GM23248 (cell line): ENCODE measurements around the gene NYAP2. TPM values are rescaled to one million over a fixed set of nuclear protein-coding genes. Genes with fewer than 3 reads are reported as not detected.

ENCODE experiments used
- DNase-seq: peaks from one replicate; pipeline ENCODE4 v3.0.0-alpha.2; 2015
- H2AFZ ChIP-seq: fragments of 200-600 bp; sonication (generic); 2 replicates; pipeline ENCODE4 v1.6.1; 2016; ENCODE audit warnings: antibody characterized with exemption
- H3F3A ChIP-seq: fragments of 200-600 bp; sonication (generic); 2 replicates; pipeline ENCODE4 v1.6.1; 2016; ENCODE audit warnings: mild to moderate bottlenecking, antibody characterized with exemption, mixed run types; ENCODE audit not compliant: insufficient read depth
- H3K27ac ChIP-seq: fragments of 200-600 bp; sonication (generic); 2 replicates; pipeline ENCODE4 v1.5.1; 2016; ENCODE audit warnings: mild to moderate bottlenecking
- H3K27me3 ChIP-seq: fragments of 200-600 bp; sonication (generic); replicated peaks from 2 replicates; pipeline ENCODE4 v1.6.1; 2016; ENCODE audit warnings: mild to moderate bottlenecking; ENCODE audit not compliant: insufficient read depth
- H3K36me3 ChIP-seq: fragments of 200-600 bp; sonication (generic); 2 replicates; pipeline ENCODE4 v1.6.1; 2016; ENCODE audit warnings: low read depth, mild to moderate bottlenecking
- H3K4me1 ChIP-seq: fragments of 200-600 bp; sonication (generic); 2 replicates; pipeline ENCODE4 v1.6.1; 2016; ENCODE audit warnings: mild to moderate bottlenecking; ENCODE audit not compliant: insufficient read depth
- H3K4me2 ChIP-seq: fragments of 200-600 bp; sonication (generic); one replicate; pipeline ENCODE4 v1.6.1; 2016; ENCODE audit warnings: mild to moderate bottlenecking; ENCODE audit not compliant: unreplicated experiment
- H3K4me3 ChIP-seq: fragments of 200-600 bp; sonication (generic); 2 replicates; pipeline ENCODE4 v1.5.1; 2016; ENCODE audit warnings: mild to moderate bottlenecking
- H3K79me2 ChIP-seq: fragments of 200-600 bp; sonication (generic); 2 replicates; pipeline ENCODE4 v1.6.1; 2016; ENCODE audit warnings: mild to moderate bottlenecking; ENCODE audit not compliant: insufficient read depth
- H3K9ac ChIP-seq: fragments of 200-600 bp; sonication (generic); 2 replicates; pipeline ENCODE4 v1.6.1; 2016; ENCODE audit warnings: mild to moderate bottlenecking
- H3K9me2 ChIP-seq: fragments of 200-600 bp; sonication (generic); 2 replicates; pipeline ENCODE4 v1.6.1; 2016; ENCODE audit warnings: mixed run types, mild to moderate bottlenecking, moderate library complexity; ENCODE audit not compliant: insufficient read depth
- H3K9me3 ChIP-seq: fragments of 200-600 bp; sonication (generic); one replicate; pipeline ENCODE4 v1.6.1; 2017; ENCODE audit warnings: low read depth
- H4K20me1 ChIP-seq: fragments of 200-600 bp; sonication (generic); 2 replicates; pipeline ENCODE4 v1.6.0; 2016; ENCODE audit not compliant: insufficient read depth
- EZH2 ChIP-seq: fragments of 200-600 bp; sonication (generic); IDR thresholded peaks from 2 replicates; pipeline ENCODE4 v1.6.1; 2018; ENCODE audit warnings: antibody characterized with exemption, mild to moderate bottlenecking; ENCODE audit not compliant: insufficient read depth, poor library complexity, severe bottlenecking
- EZH2phosphoT487 ChIP-seq: fragments of 200-600 bp; sonication (generic); IDR thresholded peaks from 2 replicates; pipeline ENCODE4 v1.6.1; 2018; ENCODE audit warnings: antibody characterized with exemption, moderate library complexity, mild to moderate bottlenecking, low read depth; ENCODE audit not compliant: insufficient read depth
- WGBS, 2 experiments: methylation state at CpG; one replicate each; pipeline ENCODE4 v1.1.6; 2015 to 2017; ENCODE audit warnings: low lambda C conversion rate in 2 of 2, low coverage in 1 of 2; ENCODE audit errors: missing lambda C conversion rate in 2 of 2; 5-methylcytosine and 5-hydroxymethylcytosine counted together
- in situ Hi-C: fragments of 300-500 bp; cut with MboI; formaldehyde crosslinking; loops from 2 replicates; pipeline ENCODE4 v1.15.0; 2020
- polyA plus RNA-seq: library from polyadenylated mRNA; unstranded; fragments of >200 nt; fragmentation: Nextera tagmentation; extraction: Ambion mirVana; gene quantifications from 2 replicates; pipeline ENCODE4 v1.2.1, GENCODE V29; 2016
- total RNA-seq: library from RNA; depleted of rRNA; stranded (reverse); fragments of >200 nt; shearing (Covaris generic); gene quantifications from 2 replicates; pipeline ENCODE4 v1.2.3, GENCODE V29; 2014

NYAP2 gene
- total and polyA plus RNA-seq, 2 experiments from 2014 or later = not detected

DNA sequence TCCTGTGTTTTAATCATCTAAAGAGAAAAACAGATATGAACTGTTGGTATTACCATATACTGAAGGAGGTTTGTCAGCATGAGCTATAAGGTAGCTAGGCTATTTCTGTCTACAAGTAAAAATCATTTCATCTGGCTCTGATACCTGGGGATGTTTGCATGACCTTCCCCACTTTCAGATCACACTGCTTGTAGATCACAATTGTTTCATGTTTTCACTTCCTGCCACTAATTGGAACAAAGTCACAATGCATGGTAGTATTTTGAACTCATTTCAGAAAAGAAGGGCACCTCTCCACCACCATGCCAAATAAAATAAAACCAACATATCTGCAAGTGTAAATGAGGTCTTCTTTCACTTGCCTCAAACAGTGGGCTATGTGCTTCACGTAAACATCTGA lies 37.8 kb downstream of the NYAP2 start:
- H3K4me3 ChIP-seq = no peak overlapping the region
- in situ Hi-C loops = no loop called here
- no peaks in the 10 kb centered on the region for H3K4me1 ChIP-seq
- H3K27me3 ChIP-seq = no peaks in the 10 kb centered on the region
- no peaks in the 10 kb centered on the region for H4K20me1 ChIP-seq
- no peak overlapping the region for H3K9ac ChIP-seq
- no peaks in the 10 kb centered on the region for H3K9me2 ChIP-seq
- no peaks in the 10 kb centered on the region for H3K9me3 ChIP-seq
- H2AFZ ChIP-seq = no peak overlapping the region
- no peaks in the 10 kb centered on the region for H3F3A ChIP-seq
- no peak for DNase-seq
- TF ChIP-seq EZH2 (no peak), EZH2phosphoT487 (no peak)
- no peaks in the 10 kb centered on the region for H3K79me2 ChIP-seq
- H3K36me3 ChIP-seq = no peaks in the 10 kb centered on the region
- H3K4me2 ChIP-seq = no peak overlapping the region
- 6 to 14% methylated on average over 1 of the region's 1 CpG for WGBS, 2 experiments
- no peak overlapping the region for H3K27ac ChIP-seq

DNA sequence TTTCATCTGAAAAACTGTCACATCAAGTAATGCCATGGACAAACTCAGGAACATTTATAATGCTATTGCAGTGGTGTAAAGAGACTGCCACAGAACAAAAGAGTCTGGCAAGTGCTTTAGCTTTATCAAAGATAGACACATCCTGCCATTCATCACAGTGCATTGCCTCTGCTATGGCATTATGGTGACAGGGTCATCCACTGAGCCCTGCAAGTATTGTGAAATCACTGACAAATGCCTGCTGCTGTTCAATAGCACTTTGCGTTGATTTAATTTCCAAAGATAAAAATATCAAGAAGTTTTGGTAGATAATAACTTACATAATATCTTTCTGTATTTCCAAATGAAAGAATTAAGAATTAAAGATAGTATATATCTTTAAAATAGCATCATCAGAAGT lies 38.7 kb downstream of the NYAP2 start:
- no peaks in the 10 kb centered on the region for H3K79me2 ChIP-seq
- no peaks in the 10 kb centered on the region for H3K27me3 ChIP-seq
- DNase-seq = no peak
- H3K9ac ChIP-seq = no peak overlapping the region
- H2AFZ ChIP-seq = no peak overlapping the region
- H3K4me2 ChIP-seq = no peak overlapping the region
- H3K27ac ChIP-seq = no peak overlapping the region
- no peak overlapping the region for H3K4me3 ChIP-seq
- in situ Hi-C loops = no loop called here
- H3F3A ChIP-seq = no peaks in the 10 kb centered on the region
- H3K9me2 ChIP-seq = no peaks in the 10 kb centered on the region
- no peaks in the 10 kb centered on the region for H3K4me1 ChIP-seq
- no peaks in the 10 kb centered on the region for H4K20me1 ChIP-seq
- 63 to 73% methylated on average over 1 of the region's 1 CpG for WGBS, 2 experiments
- no peaks in the 10 kb centered on the region for H3K36me3 ChIP-seq
- H3K9me3 ChIP-seq = no peaks in the 10 kb centered on the region
- TF ChIP-seq EZH2phosphoT487 (no peak), EZH2 (no peak)

DNA sequence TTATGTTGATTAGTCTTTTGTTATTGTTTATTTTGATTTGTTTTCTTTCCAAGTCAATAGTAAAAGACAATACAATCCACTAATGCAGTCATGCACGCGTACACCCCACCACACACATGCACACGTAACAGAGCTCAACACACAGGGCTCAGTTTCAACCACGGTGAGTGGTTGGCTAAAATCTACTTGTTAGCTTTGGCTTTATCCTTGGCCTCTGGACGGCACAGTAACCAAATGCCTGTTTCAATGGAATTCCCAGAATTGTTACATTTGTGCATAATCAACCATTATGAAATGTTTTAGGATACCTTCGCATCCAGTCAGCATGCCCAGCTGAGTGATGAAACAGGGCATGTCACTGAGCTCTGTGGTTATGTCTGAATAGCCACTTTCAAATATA lies 53.2 kb downstream of the NYAP2 start:
- Histone ChIP-seq H3K9ac (no peak overlapping the region), H3K9me3 (no peaks in the 10 kb centered on the region), H3K4me3 (no peak overlapping the region), H3K27ac (no peak overlapping the region), H3K36me3 (no peaks in the 10 kb centered on the region), H3K4me1 (no peaks in the 10 kb centered on the region), H3K9me2 (no peaks in the 10 kb centered on the region), H2AFZ (no peak overlapping the region), H3K79me2 (no peaks in the 10 kb centered on the region), H3F3A (no peaks in the 10 kb centered on the region), H3K27me3 (no peaks in the 10 kb centered on the region), H3K4me2 (no peak overlapping the region), H4K20me1 (no peaks in the 10 kb centered on the region)
- DNase-seq = peak; percentile 1
- TF ChIP-seq EZH2 (no peak), EZH2phosphoT487 (no peak)
- 45 to 47% methylated on average over 6 of the region's 6 CpGs for WGBS, 2 experiments
- in situ Hi-C loops = no loop called here

DNA sequence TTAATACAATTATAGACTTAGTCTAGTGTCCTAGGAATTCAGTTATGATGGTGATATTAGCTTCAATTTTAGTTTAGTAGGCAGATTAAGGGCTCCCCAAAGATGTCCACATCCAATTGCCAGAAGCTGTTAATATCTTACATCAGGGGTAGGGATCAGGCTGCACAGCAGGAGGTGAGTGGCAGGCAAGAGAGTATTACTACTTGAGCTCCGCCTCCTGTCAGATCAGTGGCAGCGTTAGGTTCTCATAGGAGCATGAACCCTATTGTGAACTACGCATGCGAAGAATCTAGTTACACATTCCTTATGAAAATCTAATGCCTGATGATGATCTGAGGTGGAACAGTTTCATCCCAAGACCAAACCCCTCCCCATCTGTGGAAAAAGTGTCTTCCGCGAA lies 54.9 kb downstream of the NYAP2 start:
- 77 to 87% methylated on average over 6 of the region's 6 CpGs for WGBS, 2 experiments
- H3K79me2 ChIP-seq = no peaks in the 10 kb centered on the region
- H3K36me3 ChIP-seq = no peaks in the 10 kb centered on the region
- H3K4me1 ChIP-seq = no peaks in the 10 kb centered on the region
- no peaks in the 10 kb centered on the region for H3K9me3 ChIP-seq
- H3K4me2 ChIP-seq = no peak overlapping the region
- in situ Hi-C loops = no loop called here
- H3K4me3 ChIP-seq = no peak overlapping the region
- TF ChIP-seq EZH2 (no peak), EZH2phosphoT487 (no peak)
- no peaks in the 10 kb centered on the region for H3F3A ChIP-seq
- no peaks in the 10 kb centered on the region for H3K27me3 ChIP-seq
- no peak overlapping the region for H3K9ac ChIP-seq
- H3K9me2 ChIP-seq = no peaks in the 10 kb centered on the region
- no peak for DNase-seq
- H3K27ac ChIP-seq = no peak overlapping the region
- no peak overlapping the region for H2AFZ ChIP-seq
- no peaks in the 10 kb centered on the region for H4K20me1 ChIP-seq
